HG03039 (cell line): Measurements from ENCODE around the gene MADCAM1.

Experiments
- ATAC-seq: cut with Tn5 transposase; IDR thresholded peaks from one replicate; pipeline ENCODE4 v1.9.1; 2021; ENCODE audit warnings: mild to moderate bottlenecking, moderate library complexity; ENCODE audit not compliant: unreplicated experiment

The MADCAM1 gene

DNA sequence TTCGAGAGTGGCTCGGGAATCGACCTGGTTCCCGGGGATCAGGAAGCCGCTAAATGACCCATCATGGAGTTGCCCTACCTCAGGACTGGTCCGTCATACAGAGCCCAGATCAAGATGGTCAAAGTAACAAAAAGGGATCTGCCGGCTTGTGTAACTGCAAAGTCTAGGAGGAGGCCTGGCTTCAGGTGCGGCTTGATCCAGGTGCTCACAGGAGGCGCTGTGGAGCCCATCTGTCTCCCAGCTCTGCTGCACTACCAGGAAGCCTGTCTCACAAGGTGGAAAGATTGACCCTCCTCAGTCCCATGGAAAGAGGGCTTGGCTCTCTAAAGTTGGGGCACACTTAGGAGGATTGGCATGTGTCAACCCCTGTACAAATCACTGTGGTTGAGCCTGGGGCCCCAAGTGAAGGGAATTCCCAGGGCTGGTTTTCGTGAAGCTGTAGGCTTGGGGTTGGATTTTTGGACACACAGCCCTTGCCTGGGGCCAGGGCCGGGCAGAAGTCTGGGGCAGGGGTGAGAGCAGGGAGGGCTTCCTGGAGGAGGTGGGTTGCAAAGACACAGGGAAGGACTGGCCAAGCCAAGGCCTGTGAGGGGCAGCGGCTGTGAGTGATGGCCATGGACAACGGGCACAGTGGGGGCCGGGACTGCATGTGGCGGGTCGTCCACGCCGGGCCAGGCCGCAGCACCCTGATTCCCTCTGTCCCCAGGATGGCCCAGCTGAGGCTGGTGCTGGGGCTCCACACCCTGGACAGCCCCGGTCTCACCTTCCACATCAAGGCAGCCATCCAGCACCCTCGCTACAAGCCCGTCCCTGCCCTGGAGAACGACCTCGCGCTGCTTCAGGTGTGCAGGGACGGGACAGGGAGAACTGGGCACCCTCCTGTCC lies 51.8 kb downstream of the MADCAM1 start:
- ATAC-seq, result no peak

- ATAC-seq, result no peak
Measured at GRCh38 chr19:548886-549830, 52.9 kb downstream of the MADCAM1 start.

DNA sequence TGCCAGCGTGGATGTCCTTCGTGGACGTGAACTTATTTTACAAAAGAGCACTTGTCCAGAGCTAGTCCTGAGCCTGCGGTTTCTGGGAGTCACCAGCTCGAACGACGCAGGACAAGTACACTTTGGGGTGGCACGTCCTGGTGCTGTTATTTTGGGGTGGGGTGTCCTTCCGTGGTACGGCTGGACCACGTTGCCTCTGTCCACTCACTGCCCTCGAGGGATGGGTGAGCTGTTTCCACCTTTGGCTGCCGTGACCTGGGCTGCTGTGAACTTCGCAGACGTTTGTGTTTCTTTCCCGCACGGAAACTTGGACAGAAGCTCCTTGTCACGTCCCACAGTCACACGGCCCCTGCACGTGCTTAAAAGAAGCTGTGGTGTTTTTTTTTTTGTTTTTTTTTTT lies 58.5 kb downstream of the MADCAM1 start:
- no peak for ATAC-seq
